ENCODE results near the gene ACD.
"Not testable (repeated sequence)": the region's sequence is repeated elsewhere in the genome, so short reads cannot be mapped to it uniquely, and the experiment has no call there.

The ACD gene

GRCh38 chr16:67659675-67660563 lies at the start of gene ACD:
TSS of gene ACD (minus strand) at chr16:67660260. CDS start at chr16:67660220, 40 bp downstream.
- peak; percentile 96 for DNase-seq (ENCODE audit: low spot score)

- DNase-seq (ENCODE audit: low spot score), result no peak
These were observed 49.0 kb upstream of the ACD start for GRCh38 chr16:67709050-67709449.

- no peak for DNase-seq (ENCODE audit: low spot score)
These were observed 48.3 kb upstream of the ACD start for GRCh38 chr16:67708368-67708771.

GRCh38 chr16:67707790-67708189 lies 47.7 kb upstream of the ACD start:
- DNase-seq (ENCODE audit: low spot score), result no peak

GRCh38 chr16:67707210-67707609 lies 47.1 kb upstream of the ACD start:
- no peak for DNase-seq (ENCODE audit: low spot score)

- no peak for DNase-seq (ENCODE audit: low spot score)
These were observed 44.0 kb upstream of the ACD start for GRCh38 chr16:67704110-67704509.

GRCh38 chr16:67703626-67704025 lies 43.6 kb upstream of the ACD start:
- no peak for DNase-seq (ENCODE audit: low spot score)

- no peak for DNase-seq (ENCODE audit: low spot score)
These were observed 42.1 kb upstream of the ACD start for GRCh38 chr16:67702130-67702529.

- DNase-seq (ENCODE audit: low spot score), result no peak
These were observed 41.4 kb upstream of the ACD start for GRCh38 chr16:67701420-67701819.

- DNase-seq (ENCODE audit: low spot score), result no peak
These were observed 39.2 kb upstream of the ACD start for GRCh38 chr16:67699265-67699664.

GRCh38 chr16:67697422-67698185 lies 37.5 kb upstream of the ACD start:
- DNase-seq (ENCODE audit: low spot score), result no peak

- DNase-seq (ENCODE audit: low spot score), result no peak
These were observed 34.6 kb upstream of the ACD start for GRCh38 chr16:67694611-67695010.

- DNase-seq (ENCODE audit: low spot score), result not testable (repeated sequence)
These were observed 33.6 kb upstream of the ACD start for GRCh38 chr16:67693517-67694285.

GRCh38 chr16:67685388-67686112 lies 25.5 kb upstream of the ACD start:
- no peak for DNase-seq (ENCODE audit: low spot score)

- no peak for DNase-seq (ENCODE audit: low spot score)
These were observed 23.7 kb upstream of the ACD start for GRCh38 chr16:67683767-67684166.

GRCh38 chr16:67679935-67680897 lies 20.2 kb upstream of the ACD start:
- DNase-seq (ENCODE audit: low spot score), result no peak

- no peak for DNase-seq (ENCODE audit: low spot score)
These were observed 18.4 kb upstream of the ACD start for GRCh38 chr16:67678354-67679023.

- no peak for DNase-seq (ENCODE audit: low spot score)
These were observed 17.7 kb upstream of the ACD start for GRCh38 chr16:67677712-67678111.

- DNase-seq (ENCODE audit: low spot score), result no peak
These were observed 16.9 kb upstream of the ACD start for GRCh38 chr16:67676939-67677338.

- no peak for DNase-seq (ENCODE audit: low spot score)
These were observed 16.5 kb upstream of the ACD start for GRCh38 chr16:67676516-67676915.

Measured in hematopoietic multipotent progenitor cell treated with erythropoietin and hydrocortisone succinate and interleukin-3 and kit ligand, for 17 days (in vitro differentiated cells).